Neural cell (in vitro differentiated cells): Measurements from ENCODE around the gene GMDS. TPM values are rescaled to one million over a fixed set of nuclear protein-coding genes. Genes with fewer than 3 reads are reported as not detected.

ENCODE experiments used
- H2AFZ ChIP-seq: fragments of 200-600, 300-800 bp; sonication (generic), shearing (Covaris generic); 2 replicates; pipeline ENCODE4 v1.6.0; 2014; ENCODE audit warnings: low read depth, mild to moderate bottlenecking, antibody characterized with exemption, low read length, moderate library complexity
- H3F3A ChIP-seq: fragments of 200-600 bp; shearing (Covaris generic); 2 replicates; pipeline ENCODE4 v1.6.1; 2016; ENCODE audit warnings: mild to moderate bottlenecking, moderate library complexity, mixed read lengths, antibody characterized with exemption, low read length; ENCODE audit not compliant: insufficient read depth, poor library complexity, severe bottlenecking
- H3K27ac ChIP-seq: fragments of 200-600, 300-800 bp; sonication (generic), shearing (Covaris generic); 2 replicates; pipeline ENCODE4 v1.5.1; 2014; ENCODE audit warnings: mild to moderate bottlenecking, low read length, moderate library complexity
- H3K27me3 ChIP-seq: fragments of 300-800, 200-600 bp; sonication (generic), shearing (Covaris generic); 2 replicates; pipeline ENCODE4 v1.6.0; 2014; ENCODE audit warnings: mild to moderate bottlenecking, low read depth, low read length, moderate library complexity; ENCODE audit not compliant: insufficient read depth
- H3K36me3 ChIP-seq: fragments of 300-800, 200-600 bp; sonication (generic), shearing (Covaris generic); 2 replicates; pipeline ENCODE4 v1.5.1; 2014; ENCODE audit warnings: mild to moderate bottlenecking, antibody characterized with exemption, low read length, moderate library complexity; ENCODE audit not compliant: insufficient read depth
- H3K4me2 ChIP-seq: fragments of 300-800, 200-600 bp; sonication (generic), shearing (Covaris generic); 2 replicates; pipeline ENCODE4 v1.6.0; 2014; ENCODE audit warnings: mild to moderate bottlenecking, low read length
- H3K4me3 ChIP-seq: fragments of 300-800, 200-600 bp; sonication (generic), shearing (Covaris generic); 2 replicates; pipeline ENCODE4 v1.5.1; 2014; ENCODE audit warnings: mild to moderate bottlenecking, low read length, moderate library complexity
- H3K79me2 ChIP-seq: fragments of 200-600 bp; shearing (Covaris generic); replicated peaks from 2 replicates; pipeline ENCODE4 v1.6.0; 2014; ENCODE audit warnings: mild to moderate bottlenecking, low read length, moderate library complexity; ENCODE audit not compliant: insufficient read depth
- H3K9ac ChIP-seq: fragments of 300-800, 200-600 bp; sonication (generic), shearing (Covaris generic); 2 replicates; pipeline ENCODE4 v1.6.1; 2016; ENCODE audit warnings: mild to moderate bottlenecking, low read length, mixed read lengths
- H3K9me2 ChIP-seq: fragments of 200-600 bp; shearing (Covaris generic); 2 replicates; pipeline ENCODE4 v1.6.1; 2016; ENCODE audit warnings: mild to moderate bottlenecking, low read length, mixed read lengths; ENCODE audit not compliant: insufficient read depth
- H3K9me3 ChIP-seq: fragments of 200-600, 300-800 bp; sonication (generic), shearing (Covaris generic); 2 replicates; pipeline ENCODE4 v1.6.1; 2016; ENCODE audit warnings: mild to moderate bottlenecking, mixed run types, low read length, moderate library complexity, mixed read lengths
- H4K20me1 ChIP-seq: fragments of 200-600 bp; shearing (Covaris generic); 2 replicates; pipeline ENCODE4 v1.6.1; 2016; ENCODE audit warnings: mild to moderate bottlenecking, mixed run types; ENCODE audit not compliant: insufficient read depth
- EP300 ChIP-seq: fragments of 450-650 bp; conservative IDR thresholded peaks from 2 replicates; pipeline ENCODE4 v1.6.1; 2014; ENCODE audit warnings: antibody characterized with exemption, mild to moderate bottlenecking, moderate library complexity; ENCODE audit not compliant: poor library complexity, severe bottlenecking
- EZH2 ChIP-seq: fragments of 200-600, 300-800 bp; shearing (Covaris generic), sonication (generic); IDR thresholded peaks from 2 replicates; pipeline ENCODE4 v1.6.1; 2014; ENCODE audit warnings: antibody characterized with exemption, low read length, borderline replicate concordance, mild to moderate bottlenecking; ENCODE audit not compliant: insufficient read depth, poor library complexity, severe bottlenecking
- MXI1 ChIP-seq: fragments of 450-650 bp; conservative IDR thresholded peaks from 2 replicates; pipeline ENCODE4 v1.6.1; 2014; ENCODE audit warnings: antibody characterized with exemption, mild to moderate bottlenecking; ENCODE audit not compliant: poor library complexity, severe bottlenecking
- POLR2AphosphoS5 ChIP-seq: IDR thresholded peaks from 2 replicates; pipeline ENCODE4 v1.6.1; 2012
- RAD21 ChIP-seq: fragments of 450-650 bp; conservative IDR thresholded peaks from 2 replicates; pipeline ENCODE4 v1.6.1; 2014; ENCODE audit warnings: antibody characterized with exemption, mild to moderate bottlenecking, moderate library complexity
- SMC3 ChIP-seq: fragments of 450-650 bp; conservative IDR thresholded peaks from 2 replicates; pipeline ENCODE4 v1.6.1; 2014; ENCODE audit warnings: antibody characterized with exemption, mild to moderate bottlenecking, moderate library complexity; ENCODE audit not compliant: poor library complexity
- TAF1 ChIP-seq: IDR thresholded peaks from 2 replicates; pipeline ENCODE4 v1.6.1; 2012; ENCODE audit warnings: low read depth
- polyA plus RNA-seq: library from polyadenylated mRNA; depleted of rRNA; stranded (reverse); fragments of >200 nt; gene quantifications from 2 replicates; pipeline ENCODE4 v1.2.3, GENCODE V29; 2014
- TF ChIP-seq, protein P1 (sequence below): fragments of 450-650 bp; IDR thresholded peaks from 2 replicates; pipeline ENCODE4 v1.5.1; 2014; ENCODE audit warnings: antibody characterized with exemption, mild to moderate bottlenecking, moderate library complexity; ENCODE audit not compliant: poor library complexity, severe bottlenecking
- TF ChIP-seq, protein P2 (sequence below): IDR thresholded peaks from 2 replicates; pipeline ENCODE4 v1.6.1; 2012; ENCODE audit warnings: borderline replicate concordance

Gene GMDS
- polyA plus RNA-seq, 1 donor from 2014 or later = 11.4 TPM

DNA sequence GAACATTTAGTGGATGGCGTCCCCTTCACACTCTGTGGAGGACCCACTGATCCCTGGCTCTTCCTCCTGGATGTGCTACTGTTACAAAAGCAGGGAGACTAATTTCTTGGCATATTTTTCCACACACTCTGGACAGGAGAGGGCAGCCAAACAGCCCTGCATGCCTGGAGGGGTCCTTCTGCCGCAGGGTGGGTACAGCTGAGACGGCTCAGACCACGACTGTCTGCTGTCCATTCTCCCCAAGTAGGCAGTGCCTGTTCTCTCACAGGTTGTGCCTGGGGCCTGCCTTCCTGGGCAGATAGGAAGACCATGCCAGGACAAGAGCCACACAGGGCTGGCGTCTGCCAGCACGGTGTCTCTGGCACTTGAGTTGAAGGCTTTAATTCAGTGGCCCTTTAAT is 375.6 kb downstream of the GMDS start:
- H4K20me1 ChIP-seq = no peaks in the 10 kb centered on the region
- no peaks in the 10 kb centered on the region for H3F3A ChIP-seq
- no peaks in the 10 kb centered on the region for H3K79me2 ChIP-seq
- no peaks in the 10 kb centered on the region for H3K9me3 ChIP-seq
- no peak overlapping the region for H3K4me3 ChIP-seq
- H3K9ac ChIP-seq = no peak overlapping the region
- H3K4me2 ChIP-seq = no peak overlapping the region
- no peaks in the 10 kb centered on the region for H3K27me3 ChIP-seq
- no peak for TF ChIP-seq SMC3
- TF ChIP-seq EP300 = no peak
- TF ChIP-seq RAD21 = no peak
- no peak for TF ChIP-seq POLR2AphosphoS5
- TF ChIP-seq, protein P1, sequence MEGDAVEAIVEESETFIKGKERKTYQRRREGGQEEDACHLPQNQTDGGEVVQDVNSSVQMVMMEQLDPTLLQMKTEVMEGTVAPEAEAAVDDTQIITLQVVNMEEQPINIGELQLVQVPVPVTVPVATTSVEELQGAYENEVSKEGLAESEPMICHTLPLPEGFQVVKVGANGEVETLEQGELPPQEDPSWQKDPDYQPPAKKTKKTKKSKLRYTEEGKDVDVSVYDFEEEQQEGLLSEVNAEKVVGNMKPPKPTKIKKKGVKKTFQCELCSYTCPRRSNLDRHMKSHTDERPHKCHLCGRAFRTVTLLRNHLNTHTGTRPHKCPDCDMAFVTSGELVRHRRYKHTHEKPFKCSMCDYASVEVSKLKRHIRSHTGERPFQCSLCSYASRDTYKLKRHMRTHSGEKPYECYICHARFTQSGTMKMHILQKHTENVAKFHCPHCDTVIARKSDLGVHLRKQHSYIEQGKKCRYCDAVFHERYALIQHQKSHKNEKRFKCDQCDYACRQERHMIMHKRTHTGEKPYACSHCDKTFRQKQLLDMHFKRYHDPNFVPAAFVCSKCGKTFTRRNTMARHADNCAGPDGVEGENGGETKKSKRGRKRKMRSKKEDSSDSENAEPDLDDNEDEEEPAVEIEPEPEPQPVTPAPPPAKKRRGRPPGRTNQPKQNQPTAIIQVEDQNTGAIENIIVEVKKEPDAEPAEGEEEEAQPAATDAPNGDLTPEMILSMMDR = no peak
- no peak overlapping the region for H3K27ac ChIP-seq
- no peak overlapping the region for H2AFZ ChIP-seq
- no peaks in the 10 kb centered on the region for H3K9me2 ChIP-seq
- no peaks in the 10 kb centered on the region for H3K36me3 ChIP-seq

DNA sequence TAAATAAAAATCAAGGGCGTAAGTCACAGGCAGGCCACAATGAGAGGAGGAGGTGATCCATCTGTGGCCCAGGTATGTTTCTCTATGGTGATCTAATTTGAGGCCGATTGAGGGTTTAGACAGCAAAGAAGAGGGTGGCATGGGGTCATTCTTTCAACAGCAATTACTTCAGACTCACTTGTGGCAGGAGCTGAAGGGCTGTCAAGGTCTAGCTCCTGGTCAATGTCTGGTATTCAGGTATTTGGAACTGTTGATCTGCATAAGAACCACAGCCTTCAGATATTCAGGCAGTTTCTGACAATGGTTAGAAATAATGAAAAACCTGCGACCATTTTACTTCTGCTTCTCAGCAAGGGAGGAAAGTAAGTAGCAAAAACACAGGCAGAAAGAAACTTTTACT is 376.1 kb downstream of the GMDS start:
- no peak overlapping the region for H3K27ac ChIP-seq
- no peaks in the 10 kb centered on the region for H3K27me3 ChIP-seq
- H3K9me2 ChIP-seq = no peaks in the 10 kb centered on the region
- no peak overlapping the region for H3K9ac ChIP-seq
- no peaks in the 10 kb centered on the region for H3K36me3 ChIP-seq
- no peaks in the 10 kb centered on the region for H3F3A ChIP-seq
- no peak for TF ChIP-seq SMC3
- TF ChIP-seq, protein P1 = no peak
- TF ChIP-seq, protein P2, sequence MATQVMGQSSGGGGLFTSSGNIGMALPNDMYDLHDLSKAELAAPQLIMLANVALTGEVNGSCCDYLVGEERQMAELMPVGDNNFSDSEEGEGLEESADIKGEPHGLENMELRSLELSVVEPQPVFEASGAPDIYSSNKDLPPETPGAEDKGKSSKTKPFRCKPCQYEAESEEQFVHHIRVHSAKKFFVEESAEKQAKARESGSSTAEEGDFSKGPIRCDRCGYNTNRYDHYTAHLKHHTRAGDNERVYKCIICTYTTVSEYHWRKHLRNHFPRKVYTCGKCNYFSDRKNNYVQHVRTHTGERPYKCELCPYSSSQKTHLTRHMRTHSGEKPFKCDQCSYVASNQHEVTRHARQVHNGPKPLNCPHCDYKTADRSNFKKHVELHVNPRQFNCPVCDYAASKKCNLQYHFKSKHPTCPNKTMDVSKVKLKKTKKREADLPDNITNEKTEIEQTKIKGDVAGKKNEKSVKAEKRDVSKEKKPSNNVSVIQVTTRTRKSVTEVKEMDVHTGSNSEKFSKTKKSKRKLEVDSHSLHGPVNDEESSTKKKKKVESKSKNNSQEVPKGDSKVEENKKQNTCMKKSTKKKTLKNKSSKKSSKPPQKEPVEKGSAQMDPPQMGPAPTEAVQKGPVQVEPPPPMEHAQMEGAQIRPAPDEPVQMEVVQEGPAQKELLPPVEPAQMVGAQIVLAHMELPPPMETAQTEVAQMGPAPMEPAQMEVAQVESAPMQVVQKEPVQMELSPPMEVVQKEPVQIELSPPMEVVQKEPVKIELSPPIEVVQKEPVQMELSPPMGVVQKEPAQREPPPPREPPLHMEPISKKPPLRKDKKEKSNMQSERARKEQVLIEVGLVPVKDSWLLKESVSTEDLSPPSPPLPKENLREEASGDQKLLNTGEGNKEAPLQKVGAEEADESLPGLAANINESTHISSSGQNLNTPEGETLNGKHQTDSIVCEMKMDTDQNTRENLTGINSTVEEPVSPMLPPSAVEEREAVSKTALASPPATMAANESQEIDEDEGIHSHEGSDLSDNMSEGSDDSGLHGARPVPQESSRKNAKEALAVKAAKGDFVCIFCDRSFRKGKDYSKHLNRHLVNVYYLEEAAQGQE = no peak
- TF ChIP-seq TAF1 = no peak
- no peak for TF ChIP-seq MXI1
- TF ChIP-seq EP300 = no peak
- no peak for TF ChIP-seq EZH2
- no peak for TF ChIP-seq RAD21
- no peak for TF ChIP-seq POLR2AphosphoS5
- no peak overlapping the region for H2AFZ ChIP-seq
- no peak overlapping the region for H3K4me3 ChIP-seq
- no peak overlapping the region for H3K4me2 ChIP-seq
- H3K79me2 ChIP-seq = no peaks in the 10 kb centered on the region
- no peaks in the 10 kb centered on the region for H4K20me1 ChIP-seq
- H3K9me3 ChIP-seq = no peaks in the 10 kb centered on the region
